Stimulated activated CD4-positive, alpha-beta T cell treated with anti-CD3 and anti-CD28 coated beads, Interleukin-12 subunit alpha, Interleukin-12 subunit beta, amount 100 ng/mL, for 4 hours (primary cell): ENCODE measurements around the gene RTBDN.
"Not testable (repeated sequence)": the region's sequence is repeated elsewhere in the genome, so short reads cannot be mapped to it uniquely, and the experiment has no call there.

Experiments
- DNase-seq: peaks from one replicate; pipeline ENCODE4 v3.0.0-alpha.2; 2020

RTBDN gene

GRCh38 chr19:12856653-12857052 is 22.3 kb upstream of the RTBDN start:
- DNase-seq, result no peak

GRCh38 chr19:12847159-12848139 is 13.1 kb upstream of the RTBDN start:
- DNase-seq, result peak; percentile 88

DNA sequence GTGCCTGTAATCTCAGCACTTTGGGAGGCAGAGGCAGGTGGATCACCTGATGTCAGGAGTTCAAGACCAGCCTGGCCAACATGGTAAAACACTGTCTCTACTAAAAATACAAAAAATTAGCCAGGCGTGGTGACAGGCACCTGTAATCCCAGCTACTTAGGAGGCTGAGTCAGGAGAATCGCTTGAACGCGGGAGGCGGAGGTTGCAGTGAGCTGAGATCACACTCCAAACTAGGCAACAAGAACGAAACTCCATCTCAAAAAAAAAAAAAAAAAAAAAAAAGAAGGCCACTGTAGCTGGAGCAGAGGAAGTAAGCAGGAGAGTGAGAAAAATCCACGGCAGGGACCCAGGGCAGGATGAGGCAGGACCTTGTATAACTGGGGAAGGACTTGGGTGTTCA is 12.2 kb upstream of the RTBDN start:
- DNase-seq, result not testable (repeated sequence)

DNA sequence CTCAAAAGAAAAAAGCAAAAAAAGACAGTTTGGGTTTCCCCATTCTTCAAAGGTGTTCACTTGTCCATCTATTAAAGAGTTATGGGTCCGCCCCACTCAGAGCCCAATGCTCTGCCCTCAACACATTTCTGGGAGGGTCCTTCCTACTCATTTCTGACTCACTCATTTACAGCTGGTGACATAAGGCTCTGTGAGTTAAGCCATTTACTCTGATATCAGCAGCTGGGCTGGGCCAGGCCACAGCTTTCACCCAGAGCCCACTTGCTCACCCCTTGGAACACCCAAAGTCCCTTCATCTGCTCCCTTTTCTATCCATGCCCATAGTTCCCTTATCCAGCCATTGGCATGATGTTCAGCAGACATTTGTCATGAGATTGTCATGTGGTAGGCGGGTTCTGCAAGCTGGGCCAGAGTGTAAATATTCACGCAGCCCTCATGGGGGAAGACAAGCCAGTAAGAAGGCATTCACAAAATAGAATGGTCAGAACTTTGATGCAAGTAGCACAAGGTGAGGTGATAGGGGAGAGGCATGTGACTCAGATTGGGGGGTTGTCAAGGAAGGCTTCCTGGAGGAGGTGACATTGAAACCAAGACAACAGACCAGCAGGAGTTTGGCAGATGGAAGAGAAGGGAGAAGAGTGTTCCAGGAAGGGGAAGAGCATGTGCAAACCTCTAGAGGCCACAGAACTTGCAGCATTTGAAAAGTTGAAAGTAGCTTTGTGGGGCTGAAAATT is 9.8 kb upstream of the RTBDN start:
- no peak for DNase-seq

DNA sequence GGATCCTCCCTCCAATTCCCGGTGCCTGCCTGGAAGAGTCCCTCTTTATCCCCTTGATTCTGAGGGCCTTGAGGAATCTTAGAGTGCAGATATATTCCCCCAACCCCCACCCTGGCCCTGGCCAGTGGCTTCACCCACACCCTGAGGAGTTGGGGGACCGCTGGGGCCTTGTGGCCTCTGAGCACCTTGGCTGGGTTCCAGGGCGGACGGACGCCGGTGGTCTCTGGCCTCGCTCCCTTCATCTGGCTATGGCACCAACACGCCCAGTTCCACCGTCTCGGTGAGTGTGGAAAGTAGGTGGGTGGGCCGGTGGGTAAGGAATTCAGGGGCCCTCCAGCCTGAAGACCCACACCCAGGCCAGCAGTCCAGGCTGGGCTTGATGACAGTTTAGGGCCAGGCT is 8.9 kb upstream of the RTBDN start:
- DNase-seq, result no peak

- no peak for DNase-seq
These were observed 8.1 kb upstream of the RTBDN start for GRCh38 chr19:12842511-12842910.

- DNase-seq, result no peak
These were observed 6.7 kb upstream of the RTBDN start for GRCh38 chr19:12841094-12841493.

DNA sequence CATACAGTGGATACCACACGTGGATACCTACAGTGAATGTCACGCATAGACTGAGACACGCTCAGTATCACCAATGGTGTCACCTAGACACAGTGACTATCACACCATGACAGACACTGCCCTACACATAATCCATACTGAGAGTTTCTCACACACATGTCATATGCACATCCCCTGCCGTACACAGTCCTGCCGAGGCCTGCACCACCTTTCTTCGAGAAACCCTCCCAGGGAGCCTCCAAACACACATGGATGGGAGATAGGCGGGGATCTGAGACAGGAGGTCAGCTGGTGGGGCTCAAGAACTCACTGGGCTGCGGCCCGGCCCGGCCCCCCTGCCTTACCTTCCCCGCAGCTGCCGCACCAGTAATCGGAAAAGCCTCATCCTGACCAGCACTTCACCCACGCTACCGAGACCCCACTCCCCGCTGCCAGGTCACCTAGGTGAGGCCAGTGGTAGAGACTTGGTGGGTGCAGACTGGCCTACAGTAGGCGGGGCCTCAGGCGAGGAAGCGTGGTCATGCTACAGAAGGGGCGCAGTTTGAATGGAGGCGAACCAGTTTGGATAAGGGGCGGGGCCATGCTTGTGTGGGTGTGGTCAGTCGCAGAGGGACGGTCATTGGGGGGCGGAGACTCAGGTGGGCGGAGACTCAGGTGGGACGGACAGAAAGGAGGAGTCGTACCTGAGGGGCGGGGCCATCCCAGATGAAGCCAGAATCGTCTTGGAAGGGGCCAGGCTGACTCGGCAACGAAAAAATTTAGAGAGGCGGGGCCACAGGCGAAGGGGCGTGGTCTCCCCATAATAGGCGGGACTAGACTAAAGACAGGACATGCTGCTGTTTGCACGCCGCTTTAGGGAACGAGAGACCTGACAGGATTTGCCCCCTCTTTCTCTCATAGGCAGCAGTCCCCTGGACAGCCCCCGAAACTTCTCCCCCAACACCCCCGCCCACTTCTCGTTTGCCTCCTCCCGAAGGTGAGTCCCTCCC is 6.0 kb upstream of the RTBDN start:
- DNase-seq, result peak; percentile 19

DNA sequence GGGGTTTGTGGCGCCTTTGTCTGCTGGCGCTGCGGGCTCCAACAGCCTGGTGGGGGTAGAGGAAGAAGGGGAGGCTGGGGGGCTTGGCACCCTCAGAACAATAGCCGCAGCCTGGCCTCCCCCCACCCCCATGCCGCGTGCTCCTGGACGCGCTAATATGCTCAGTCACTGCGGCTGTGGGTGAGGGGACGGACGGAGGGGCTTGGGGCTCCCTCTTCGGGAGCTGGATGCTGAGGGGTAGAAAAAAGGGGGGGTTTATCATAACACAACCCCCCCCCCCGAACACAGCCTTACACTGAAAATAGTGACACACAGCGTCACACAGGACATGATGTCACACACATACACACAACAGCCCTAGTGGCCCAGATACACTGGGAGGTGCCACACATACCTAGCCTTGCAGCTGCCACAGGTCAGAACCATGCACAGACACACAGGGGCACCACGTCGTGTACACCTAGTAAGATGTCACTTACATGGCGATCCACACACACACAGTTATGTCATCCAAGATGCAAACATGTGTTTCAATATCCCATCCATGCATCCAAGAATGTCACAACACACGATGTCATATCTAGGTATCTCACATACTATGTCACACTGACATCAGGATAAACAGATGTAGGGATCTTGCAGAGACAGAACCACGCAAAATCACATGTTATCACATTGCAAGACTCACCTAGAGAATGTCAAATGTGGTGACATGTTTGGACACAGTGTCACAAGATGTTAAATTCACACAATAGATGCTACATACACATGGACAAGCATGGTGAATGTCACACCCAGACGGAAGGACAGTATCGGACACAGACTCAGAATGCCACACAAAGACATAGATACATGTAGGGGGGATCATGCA is 4.7 kb upstream of the RTBDN start:
- DNase-seq, result no peak

DNA sequence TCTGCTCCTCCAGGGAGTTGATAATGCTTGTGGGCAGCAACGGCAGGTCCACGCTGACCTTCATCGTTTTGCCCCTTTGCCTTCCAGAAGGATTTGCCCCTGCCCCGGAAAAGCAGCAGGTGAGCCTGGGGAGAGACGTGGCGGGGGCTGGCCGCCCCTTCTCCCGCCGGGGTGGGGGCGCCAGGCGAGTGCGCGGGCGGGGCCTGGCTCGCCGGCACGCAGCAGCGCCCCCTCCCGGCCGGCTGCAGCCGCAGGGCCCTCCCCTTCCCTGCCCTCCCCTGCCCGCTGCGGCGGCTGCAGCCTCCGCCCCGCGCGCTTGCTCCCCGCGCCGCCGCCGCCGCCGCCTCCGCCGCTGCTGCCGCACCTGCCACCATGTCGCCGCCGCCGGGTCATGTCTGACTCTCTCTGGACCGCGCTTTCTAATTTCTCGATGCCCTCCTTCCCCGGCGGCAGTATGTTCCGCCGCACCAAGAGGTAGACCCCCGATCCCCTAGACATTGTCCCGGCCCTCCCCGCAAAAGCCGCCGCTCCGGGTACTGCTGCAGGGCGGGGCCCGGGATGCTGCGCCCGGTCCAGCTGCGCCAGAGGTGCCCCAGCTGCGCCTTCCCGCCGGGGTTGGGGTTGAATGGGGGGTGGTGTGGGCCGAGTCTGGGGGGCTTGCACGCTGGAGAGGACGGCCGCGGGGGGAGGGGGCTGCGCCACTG is 4.0 kb upstream of the RTBDN start, which contains the start of gene MAST1:
MAST1 (plus strand) TSS at position 334 of the 704 bp plus-strand sequence; CDS start at position 392, 58 bp downstream.
- peak; percentile 42 for DNase-seq

- DNase-seq, result no peak
These were observed 2.8 kb upstream of the RTBDN start for GRCh38 chr19:12837225-12837624.

DNA sequence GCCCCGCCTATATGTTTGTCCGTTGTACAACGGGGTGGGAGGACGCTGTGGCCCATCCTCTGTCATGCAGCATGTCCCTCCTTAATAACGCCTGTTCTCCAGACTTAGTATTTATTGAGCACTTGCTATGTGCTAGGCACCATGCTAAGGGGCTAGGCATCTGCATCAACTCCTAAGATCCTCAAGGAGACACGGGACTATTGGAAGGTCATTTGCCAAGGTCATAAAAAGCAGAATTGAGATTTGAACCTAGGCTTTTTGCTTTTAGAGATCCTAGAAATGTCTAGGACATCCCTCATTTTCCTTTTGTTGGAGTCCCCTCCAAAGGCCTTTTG is 2.1 kb upstream of the RTBDN start:
- no peak for DNase-seq

DNA sequence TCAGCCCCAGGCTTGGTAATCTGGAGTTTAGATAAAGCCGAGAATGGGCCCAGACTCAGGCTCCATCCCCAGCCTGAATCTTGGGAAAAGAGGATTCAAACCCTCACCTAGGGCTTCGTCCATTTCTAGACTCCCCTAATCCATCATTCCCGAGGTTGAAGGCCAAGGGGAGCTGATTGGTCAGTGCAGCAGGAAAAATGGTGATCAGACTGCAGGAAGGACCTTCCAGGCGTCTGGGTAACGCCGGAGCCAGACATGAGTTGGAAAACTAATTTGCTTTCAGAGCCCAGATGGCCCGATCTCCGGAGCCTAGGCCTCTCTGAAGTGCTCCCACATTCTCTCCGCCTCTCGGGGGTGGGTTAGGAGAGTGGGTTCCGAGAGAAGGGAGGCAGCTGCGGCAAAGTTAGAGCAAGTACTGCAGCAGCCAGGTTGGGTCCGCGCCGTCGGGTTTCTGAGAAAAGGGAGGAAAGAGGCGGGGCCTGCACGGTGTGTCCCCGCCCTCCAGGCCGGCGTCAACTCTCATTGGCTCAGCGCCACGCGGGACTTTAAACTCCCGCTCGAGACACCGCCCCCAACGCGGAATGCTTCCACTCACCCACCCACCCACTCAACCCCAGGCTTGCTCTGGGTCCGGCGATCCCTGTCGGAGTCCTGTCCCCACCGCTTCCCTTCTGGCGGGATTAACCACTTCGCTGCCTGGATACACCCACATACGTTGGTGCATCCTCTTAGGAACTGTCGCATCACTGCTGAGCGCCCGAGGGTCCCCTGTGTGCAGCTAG is 788 bp upstream of the RTBDN start:
- no peak for DNase-seq

GRCh38 chr19:12833738-12834565 is 427 bp downstream of the RTBDN start:
- peak; percentile 43 for DNase-seq

DNA sequence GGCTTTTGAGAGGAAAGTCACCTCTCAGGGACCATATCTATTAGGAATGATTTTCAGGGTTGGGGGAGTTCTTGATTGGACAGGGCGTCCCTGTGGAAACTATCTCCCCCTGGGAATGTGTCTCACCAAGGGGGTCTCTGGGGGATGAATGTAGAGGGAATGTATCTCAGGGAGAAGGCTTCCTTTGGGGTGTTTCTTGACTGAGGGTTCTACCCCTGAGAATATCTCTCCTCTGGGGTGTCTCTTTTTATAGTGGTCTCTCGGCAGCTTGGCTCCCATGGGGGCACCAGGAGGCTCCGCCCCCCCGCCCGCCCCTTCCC is 1.0 kb downstream of the RTBDN start:
- no peak for DNase-seq

GRCh38 chr19:12828494-12828893 is 5.9 kb downstream of the RTBDN start:
- peak; percentile 16 for DNase-seq

- no peak for DNase-seq
These were observed 8.9 kb downstream of the RTBDN start for GRCh38 chr19:12825254-12826131.

- no peak for DNase-seq
These were observed 12.6 kb downstream of the RTBDN start for GRCh38 chr19:12821761-12822160.
